Sigmoid colon (tissue), 3 donors: ENCODE data around the gene FBXL15.

ENCODE experiments used
- CTCF ChIP-seq, 4 experiments: fragments of 450-650 bp in 3 of 4; fragments of 200-600 bp in 1 of 4; IDR thresholded peaks; one replicate each; pipeline ENCODE4 v1.5.1; 2016 to 2019; ENCODE audit warnings: antibody characterized with exemption in 4 of 4, mild to moderate bottlenecking in 3 of 4, moderate library complexity in 2 of 4
- POLR2A ChIP-seq, 2 donors: fragments of 450-650 bp; IDR thresholded peaks; one replicate each; pipeline ENCODE4 v1.6.1; 2016; ENCODE audit warnings: antibody characterized with exemption in 2 of 2, mild to moderate bottlenecking in 2 of 2, moderate library complexity in 2 of 2

DNA sequence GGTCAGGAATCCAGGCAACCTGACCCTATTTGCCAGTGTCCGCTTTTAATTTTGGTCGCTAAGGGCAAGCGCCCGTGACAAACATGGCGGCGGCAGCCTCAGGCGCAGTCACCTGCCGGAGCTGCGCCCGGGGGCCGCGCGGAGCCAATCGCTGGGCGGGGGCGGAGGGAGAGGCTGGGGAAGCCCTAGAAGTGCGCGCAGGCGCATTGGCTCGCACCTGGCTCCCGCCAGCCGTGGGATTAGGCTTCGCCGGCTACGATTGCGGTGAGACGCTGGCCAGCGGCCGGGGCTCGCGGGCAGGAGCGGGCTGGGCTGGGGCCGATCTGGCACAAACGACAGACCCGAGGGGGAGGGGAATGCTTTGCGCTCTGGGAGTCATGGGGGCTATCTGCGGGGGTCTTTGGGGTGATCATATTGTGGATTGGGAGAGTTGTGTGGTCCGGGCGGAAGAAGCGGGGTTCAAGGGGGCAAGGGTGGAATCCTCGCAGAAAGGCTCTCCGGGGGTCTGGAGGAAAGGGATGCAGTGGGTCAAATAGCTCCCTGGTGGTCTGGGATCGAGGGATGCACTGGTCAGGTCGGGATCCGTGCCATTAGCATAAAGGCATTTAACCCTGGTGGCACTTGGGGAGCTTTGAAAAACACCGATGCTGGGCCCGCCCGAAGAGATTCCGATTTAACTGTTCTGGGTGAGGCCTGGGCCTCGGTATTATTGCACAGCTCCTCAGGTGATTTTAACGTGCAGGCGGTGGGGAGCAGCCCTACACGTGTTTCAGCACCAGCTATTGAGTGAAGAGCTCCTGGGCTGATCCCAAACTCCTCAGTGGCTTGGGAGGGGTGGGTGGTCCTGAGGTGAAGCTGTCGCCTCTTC, 40.8 kb downstream of the FBXL15 start:
- TF ChIP-seq CTCF (IDR thresholded peaks at IDR 0.05) (no peak), POLR2A (IDR thresholded peaks at IDR 0.05) (no peak)
